Neural cell (in vitro differentiated cells): ENCODE data around the gene ANKRD22. TPM values are rescaled to one million over a fixed set of nuclear protein-coding genes. Genes with fewer than 3 reads are reported as not detected.

Source experiments
- H2AFZ ChIP-seq: fragments of 200-600, 300-800 bp; sonication (generic), shearing (Covaris generic); 2 replicates; pipeline ENCODE4 v1.6.0; 2014; ENCODE audit warnings: low read depth, mild to moderate bottlenecking, antibody characterized with exemption, low read length, moderate library complexity
- H3F3A ChIP-seq: fragments of 200-600 bp; shearing (Covaris generic); 2 replicates; pipeline ENCODE4 v1.6.1; 2016; ENCODE audit warnings: mild to moderate bottlenecking, moderate library complexity, mixed read lengths, antibody characterized with exemption, low read length; ENCODE audit not compliant: insufficient read depth, poor library complexity, severe bottlenecking
- H3K27ac ChIP-seq: fragments of 200-600, 300-800 bp; sonication (generic), shearing (Covaris generic); 2 replicates; pipeline ENCODE4 v1.5.1; 2014; ENCODE audit warnings: mild to moderate bottlenecking, low read length, moderate library complexity
- H3K27me3 ChIP-seq: fragments of 300-800, 200-600 bp; sonication (generic), shearing (Covaris generic); 2 replicates; pipeline ENCODE4 v1.6.0; 2014; ENCODE audit warnings: mild to moderate bottlenecking, low read depth, low read length, moderate library complexity; ENCODE audit not compliant: insufficient read depth
- H3K36me3 ChIP-seq: fragments of 300-800, 200-600 bp; sonication (generic), shearing (Covaris generic); 2 replicates; pipeline ENCODE4 v1.5.1; 2014; ENCODE audit warnings: mild to moderate bottlenecking, antibody characterized with exemption, low read length, moderate library complexity; ENCODE audit not compliant: insufficient read depth
- H3K4me2 ChIP-seq: fragments of 300-800, 200-600 bp; sonication (generic), shearing (Covaris generic); 2 replicates; pipeline ENCODE4 v1.6.0; 2014; ENCODE audit warnings: mild to moderate bottlenecking, low read length
- H3K4me3 ChIP-seq: fragments of 300-800, 200-600 bp; sonication (generic), shearing (Covaris generic); 2 replicates; pipeline ENCODE4 v1.5.1; 2014; ENCODE audit warnings: mild to moderate bottlenecking, low read length, moderate library complexity
- H3K79me2 ChIP-seq: fragments of 200-600 bp; shearing (Covaris generic); replicated peaks from 2 replicates; pipeline ENCODE4 v1.6.0; 2014; ENCODE audit warnings: mild to moderate bottlenecking, low read length, moderate library complexity; ENCODE audit not compliant: insufficient read depth
- H3K9ac ChIP-seq: fragments of 300-800, 200-600 bp; sonication (generic), shearing (Covaris generic); 2 replicates; pipeline ENCODE4 v1.6.1; 2016; ENCODE audit warnings: mild to moderate bottlenecking, low read length, mixed read lengths
- H3K9me2 ChIP-seq: fragments of 200-600 bp; shearing (Covaris generic); 2 replicates; pipeline ENCODE4 v1.6.1; 2016; ENCODE audit warnings: mild to moderate bottlenecking, low read length, mixed read lengths; ENCODE audit not compliant: insufficient read depth
- H3K9me3 ChIP-seq: fragments of 200-600, 300-800 bp; sonication (generic), shearing (Covaris generic); 2 replicates; pipeline ENCODE4 v1.6.1; 2016; ENCODE audit warnings: mild to moderate bottlenecking, mixed run types, low read length, moderate library complexity, mixed read lengths
- H4K20me1 ChIP-seq: fragments of 200-600 bp; shearing (Covaris generic); 2 replicates; pipeline ENCODE4 v1.6.1; 2016; ENCODE audit warnings: mild to moderate bottlenecking, mixed run types; ENCODE audit not compliant: insufficient read depth
- EP300 ChIP-seq: fragments of 450-650 bp; conservative IDR thresholded peaks from 2 replicates; pipeline ENCODE4 v1.6.1; 2014; ENCODE audit warnings: antibody characterized with exemption, mild to moderate bottlenecking, moderate library complexity; ENCODE audit not compliant: poor library complexity, severe bottlenecking
- EZH2 ChIP-seq: fragments of 200-600, 300-800 bp; shearing (Covaris generic), sonication (generic); IDR thresholded peaks from 2 replicates; pipeline ENCODE4 v1.6.1; 2014; ENCODE audit warnings: antibody characterized with exemption, low read length, borderline replicate concordance, mild to moderate bottlenecking; ENCODE audit not compliant: insufficient read depth, poor library complexity, severe bottlenecking
- MXI1 ChIP-seq: fragments of 450-650 bp; conservative IDR thresholded peaks from 2 replicates; pipeline ENCODE4 v1.6.1; 2014; ENCODE audit warnings: antibody characterized with exemption, mild to moderate bottlenecking; ENCODE audit not compliant: poor library complexity, severe bottlenecking
- POLR2AphosphoS5 ChIP-seq: IDR thresholded peaks from 2 replicates; pipeline ENCODE4 v1.6.1; 2012
- RAD21 ChIP-seq: fragments of 450-650 bp; conservative IDR thresholded peaks from 2 replicates; pipeline ENCODE4 v1.6.1; 2014; ENCODE audit warnings: antibody characterized with exemption, mild to moderate bottlenecking, moderate library complexity
- REST ChIP-seq: IDR thresholded peaks from 2 replicates; pipeline ENCODE4 v1.6.1; 2012; ENCODE audit warnings: borderline replicate concordance
- SMC3 ChIP-seq: fragments of 450-650 bp; conservative IDR thresholded peaks from 2 replicates; pipeline ENCODE4 v1.6.1; 2014; ENCODE audit warnings: antibody characterized with exemption, mild to moderate bottlenecking, moderate library complexity; ENCODE audit not compliant: poor library complexity
- TAF1 ChIP-seq: IDR thresholded peaks from 2 replicates; pipeline ENCODE4 v1.6.1; 2012; ENCODE audit warnings: low read depth
- polyA plus RNA-seq: library from polyadenylated mRNA; depleted of rRNA; stranded (reverse); fragments of >200 nt; gene quantifications from 2 replicates; pipeline ENCODE4 v1.2.3, GENCODE V29; 2014

Gene ANKRD22
- polyA plus RNA-seq, 1 donor from 2014 or later, result 0.57 TPM

GRCh38 chr10:88782222-88782621 lies 69.4 kb downstream of the ANKRD22 start:
- no peaks in the 10 kb centered on the region for H3K9me2 ChIP-seq
- H3K4me3 ChIP-seq, result no peak overlapping the region
- H3K9me3 ChIP-seq, result no peaks in the 10 kb centered on the region
- H3K27me3 ChIP-seq, result no peaks in the 10 kb centered on the region
- TF ChIP-seq EZH2 (no peak), EP300 (no peak), RAD21 (no peak), TAF1 (no peak), POLR2AphosphoS5 (no peak), REST (no peak), SMC3 (no peak), MXI1 (no peak)
- no peak overlapping the region for H3K9ac ChIP-seq
- no peak overlapping the region for H3K4me2 ChIP-seq
- no peaks in the 10 kb centered on the region for H3K79me2 ChIP-seq
- H4K20me1 ChIP-seq, result no peaks in the 10 kb centered on the region
- H3F3A ChIP-seq, result no peaks in the 10 kb centered on the region
- no peak overlapping the region for H2AFZ ChIP-seq
- H3K27ac ChIP-seq, result no peak overlapping the region
- no peaks in the 10 kb centered on the region for H3K36me3 ChIP-seq

DNA sequence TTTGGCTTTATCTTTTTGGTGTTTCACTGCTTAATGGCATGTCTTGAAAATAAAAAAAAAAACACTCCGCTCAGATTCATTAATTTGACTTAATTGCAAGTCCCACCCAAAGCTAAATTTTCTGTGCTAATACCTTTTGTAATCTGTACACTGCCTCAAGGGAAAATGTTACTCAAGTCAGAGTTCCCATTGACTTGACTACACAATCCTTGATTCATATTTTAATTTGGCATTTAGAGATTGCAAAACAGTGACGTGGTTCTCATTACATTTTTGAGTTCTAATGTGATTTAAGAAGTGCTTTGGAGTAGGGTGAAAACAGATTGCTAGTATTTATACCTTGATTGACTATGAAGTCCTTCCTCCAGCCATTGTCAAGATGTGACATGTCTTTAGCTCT lies 70.4 kb downstream of the ANKRD22 start:
- Histone ChIP-seq H3K36me3 (no peaks in the 10 kb centered on the region), H3F3A (no peaks in the 10 kb centered on the region), H3K9me3 (no peaks in the 10 kb centered on the region), H4K20me1 (no peaks in the 10 kb centered on the region), H2AFZ (no peak overlapping the region), H3K79me2 (no peaks in the 10 kb centered on the region), H3K27me3 (no peaks in the 10 kb centered on the region), H3K9me2 (no peaks in the 10 kb centered on the region), H3K4me2 (no peak overlapping the region), H3K9ac (no peak overlapping the region), H3K27ac (no peak overlapping the region), H3K4me3 (no peak overlapping the region)
- TF ChIP-seq TAF1 (no peak), SMC3 (no peak)

Other genes with a start within 250 kb of the ANKRD22 start
- not detected in 2 replicates for gene LIPF, start 187.4 kb downstream of the ANKRD22 start, polyA plus RNA-seq
- not detected in 2 replicates for gene LIPK, start 145.6 kb downstream of the ANKRD22 start, polyA plus RNA-seq
- gene LIPN, start 91.8 kb downstream of the ANKRD22 start, polyA plus RNA-seq, result not detected in 2 replicates
- gene LIPM, start 49.1 kb downstream of the ANKRD22 start, polyA plus RNA-seq, result not detected in 2 replicates
- 21.9 and 22.4 TPM in 2 replicates for gene STAMBPL1, start 28.4 kb upstream of the ANKRD22 start, polyA plus RNA-seq
- gene ACTA2, start 100.9 kb upstream of the ANKRD22 start, polyA plus RNA-seq, result 0.53 and 1.2 TPM in 2 replicates
- 1.2 and 2.5 TPM in 2 replicates for gene FAS, start 139.0 kb upstream of the ANKRD22 start, polyA plus RNA-seq